Tongue (tissue), 3 donors: ENCODE data around the gene ZNF302. TPM values are rescaled to one million over a fixed set of nuclear protein-coding genes. Genes with fewer than 3 reads are reported as not detected.
A peak's percentile ranks its signal among the peaks of the same experiment; 100 is the strongest.

Experiments
- DNase-seq: peaks from one replicate; pipeline ENCODE4 v3.0.0-alpha.2; 2015
- small RNA-seq: library from RNA; depleted of rRNA; stranded (forward); fragments of <200 nt; gene quantifications from one replicate; pipeline ENCODE3, GENCODE V24; 2014; ENCODE audit warnings: low replicate concordance
- total RNA-seq: library from RNA; depleted of rRNA; stranded (reverse); fragments of >200 nt; gene quantifications from one replicate; pipeline ENCODE4 v1.2.3, GENCODE V29; 2014

Gene ZNF302
- total RNA-seq, 1 donor from 2014 or later = 55.6 TPM

DNA sequence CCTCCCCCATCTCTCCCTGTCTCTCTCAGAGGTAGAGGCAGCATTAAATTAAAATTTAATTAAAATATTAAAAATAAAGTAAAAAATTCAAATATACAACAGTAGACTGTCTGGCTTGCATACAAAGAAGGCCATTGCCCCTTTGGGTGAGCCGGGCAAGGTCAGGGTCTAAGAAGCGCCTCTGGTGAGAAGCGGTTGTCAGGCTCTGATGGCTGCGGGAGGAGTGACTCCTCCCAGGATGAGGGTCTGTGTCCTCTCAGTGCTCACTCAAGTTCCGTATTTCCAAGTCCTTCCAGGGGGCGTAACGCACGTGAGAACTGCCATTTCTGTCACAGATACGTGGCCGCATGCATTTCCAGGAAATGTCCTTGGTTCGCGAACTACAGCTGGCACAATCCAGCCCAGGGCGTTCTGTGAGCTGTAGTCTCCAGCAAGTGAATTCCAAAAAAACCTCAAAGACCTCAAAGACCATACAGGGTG is 55.8 kb downstream of the ZNF302 start:
- DNase-seq = no peak

DNA sequence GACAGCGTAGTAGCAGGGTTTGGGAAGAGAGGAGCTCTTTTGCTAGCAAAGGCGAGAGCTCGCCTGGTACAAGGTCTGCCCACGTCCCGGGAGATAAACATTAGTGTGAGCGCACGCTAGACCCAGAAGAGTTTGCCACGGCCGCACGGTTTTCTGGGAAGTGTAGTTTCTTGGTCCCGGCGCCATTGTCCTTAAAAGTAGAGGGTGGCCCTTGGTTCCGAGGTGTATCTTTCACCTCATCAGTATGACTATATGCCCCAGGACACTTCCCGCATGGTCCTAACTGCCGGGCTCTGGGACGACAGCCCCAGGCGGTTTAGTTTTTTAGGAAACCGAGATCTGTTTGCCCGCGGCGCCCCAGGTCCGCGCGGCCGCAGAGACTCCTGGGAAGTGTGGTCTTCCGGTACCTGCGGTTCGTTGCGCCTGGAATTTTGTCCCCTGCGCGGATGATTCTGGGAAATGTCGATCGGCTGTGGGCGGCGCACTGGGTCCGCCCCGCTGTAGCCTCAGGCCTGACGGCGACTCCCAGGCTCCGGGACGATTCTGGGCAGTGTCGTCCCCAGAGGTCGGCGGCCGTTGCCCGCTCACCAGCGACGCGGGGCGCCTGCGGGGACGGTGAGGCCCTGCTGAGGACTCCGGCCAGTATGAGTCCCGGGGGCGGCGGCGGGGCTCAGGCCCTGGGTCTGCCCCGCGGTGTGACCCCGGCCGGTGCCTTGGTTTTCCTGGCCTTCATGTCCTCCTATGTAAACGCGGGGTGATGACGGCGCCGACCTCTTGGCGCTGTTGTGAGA is 56.5 kb downstream of the ZNF302 start, which contains the start of gene ZNF181:
ZNF181 (plus strand) TSS at position 498 of the 791 bp plus-strand sequence. CDS start 795 bp downstream, outside the sequence.
- peak; percentile 96 for DNase-seq

DNA sequence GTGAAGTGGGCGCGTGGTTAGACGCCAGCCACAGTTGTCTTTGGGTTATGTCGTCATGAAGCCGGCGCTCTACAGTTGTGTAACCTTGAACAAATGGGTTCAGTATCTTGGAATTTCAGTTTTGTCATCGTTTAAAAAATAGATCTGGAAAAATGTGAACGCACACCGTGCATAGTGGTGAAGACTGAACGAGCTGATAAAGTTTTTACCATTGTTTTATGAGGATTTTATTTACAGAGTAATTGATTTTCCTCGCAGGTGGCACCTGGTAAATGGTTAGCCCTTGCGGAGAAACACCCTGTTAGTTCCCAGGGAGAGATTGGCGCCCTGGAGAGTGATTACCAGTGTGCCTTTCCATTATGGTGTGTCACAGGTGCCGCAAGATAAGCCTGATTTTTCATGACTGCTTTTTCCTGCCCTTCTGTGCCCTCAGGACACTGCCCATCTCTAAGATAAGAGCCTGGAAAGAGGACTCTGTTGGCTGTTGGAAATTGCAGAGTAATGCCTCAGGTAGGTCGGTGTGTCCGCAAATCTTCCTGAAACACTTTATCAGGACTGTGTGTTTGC is 57.1 kb downstream of the ZNF302 start:
- peak; percentile 91 for DNase-seq

Small RNA genes lying within 50 kb of the gene (small RNA-seq; reads per million reads assigned to genes)
- gene RF00611 = not detected

Other genes with a start within 250 kb of the ZNF302 start
- 131 TPM for gene UBA2, start 249.3 kb upstream of the ZNF302 start, total RNA-seq
- 13.6 TPM for gene WTIP, start 195.9 kb upstream of the ZNF302 start, total RNA-seq
- gene SCGB2B2, start 519 bp upstream of the ZNF302 start, total RNA-seq = 0.10 TPM
- 47.4 TPM for gene ZNF181, start 56.6 kb downstream of the ZNF302 start, total RNA-seq
- gene ZNF599, start 95.5 kb downstream of the ZNF302 start, total RNA-seq = 13.6 TPM
- gene ZNF30, start 249.2 kb downstream of the ZNF302 start, total RNA-seq = 5.3 TPM